GM12874 (cell line): ENCODE data around the gene TENM3.

ENCODE experiments used
- TF ChIP-seq, protein P1 (sequence below): IDR thresholded peaks from 2 replicates; pipeline ENCODE4 v1.5.1; 2011; ENCODE audit warnings: low read depth, mild to moderate bottlenecking, control low read depth, low read length, moderate library complexity; ENCODE audit not compliant: insufficient read depth

TENM3 gene

DNA sequence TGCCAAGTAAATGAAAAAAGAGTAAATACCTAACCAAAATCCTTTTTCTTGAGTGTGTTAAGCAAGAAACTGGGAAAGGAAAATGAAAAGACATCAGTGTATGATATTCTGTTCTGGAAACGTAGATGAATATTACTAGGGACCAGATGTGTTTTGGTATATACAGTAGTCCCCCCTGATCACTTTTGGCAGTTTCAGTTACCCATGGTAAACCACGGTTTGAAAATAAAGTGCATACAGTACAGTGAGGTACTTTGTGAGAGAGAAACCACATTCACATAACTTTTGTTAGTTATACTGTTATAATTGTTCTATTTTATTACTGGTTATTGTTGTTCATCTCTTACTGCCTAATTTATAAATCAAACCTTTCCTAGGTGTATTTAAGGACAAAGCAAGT, 250.9 kb downstream of the TENM3 start:
- TF ChIP-seq, protein P1, sequence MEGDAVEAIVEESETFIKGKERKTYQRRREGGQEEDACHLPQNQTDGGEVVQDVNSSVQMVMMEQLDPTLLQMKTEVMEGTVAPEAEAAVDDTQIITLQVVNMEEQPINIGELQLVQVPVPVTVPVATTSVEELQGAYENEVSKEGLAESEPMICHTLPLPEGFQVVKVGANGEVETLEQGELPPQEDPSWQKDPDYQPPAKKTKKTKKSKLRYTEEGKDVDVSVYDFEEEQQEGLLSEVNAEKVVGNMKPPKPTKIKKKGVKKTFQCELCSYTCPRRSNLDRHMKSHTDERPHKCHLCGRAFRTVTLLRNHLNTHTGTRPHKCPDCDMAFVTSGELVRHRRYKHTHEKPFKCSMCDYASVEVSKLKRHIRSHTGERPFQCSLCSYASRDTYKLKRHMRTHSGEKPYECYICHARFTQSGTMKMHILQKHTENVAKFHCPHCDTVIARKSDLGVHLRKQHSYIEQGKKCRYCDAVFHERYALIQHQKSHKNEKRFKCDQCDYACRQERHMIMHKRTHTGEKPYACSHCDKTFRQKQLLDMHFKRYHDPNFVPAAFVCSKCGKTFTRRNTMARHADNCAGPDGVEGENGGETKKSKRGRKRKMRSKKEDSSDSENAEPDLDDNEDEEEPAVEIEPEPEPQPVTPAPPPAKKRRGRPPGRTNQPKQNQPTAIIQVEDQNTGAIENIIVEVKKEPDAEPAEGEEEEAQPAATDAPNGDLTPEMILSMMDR: no peak

GRCh38 chr4:182495031-182495430, 251.8 kb downstream of the TENM3 start:
- TF ChIP-seq, protein P1: no peak

DNA sequence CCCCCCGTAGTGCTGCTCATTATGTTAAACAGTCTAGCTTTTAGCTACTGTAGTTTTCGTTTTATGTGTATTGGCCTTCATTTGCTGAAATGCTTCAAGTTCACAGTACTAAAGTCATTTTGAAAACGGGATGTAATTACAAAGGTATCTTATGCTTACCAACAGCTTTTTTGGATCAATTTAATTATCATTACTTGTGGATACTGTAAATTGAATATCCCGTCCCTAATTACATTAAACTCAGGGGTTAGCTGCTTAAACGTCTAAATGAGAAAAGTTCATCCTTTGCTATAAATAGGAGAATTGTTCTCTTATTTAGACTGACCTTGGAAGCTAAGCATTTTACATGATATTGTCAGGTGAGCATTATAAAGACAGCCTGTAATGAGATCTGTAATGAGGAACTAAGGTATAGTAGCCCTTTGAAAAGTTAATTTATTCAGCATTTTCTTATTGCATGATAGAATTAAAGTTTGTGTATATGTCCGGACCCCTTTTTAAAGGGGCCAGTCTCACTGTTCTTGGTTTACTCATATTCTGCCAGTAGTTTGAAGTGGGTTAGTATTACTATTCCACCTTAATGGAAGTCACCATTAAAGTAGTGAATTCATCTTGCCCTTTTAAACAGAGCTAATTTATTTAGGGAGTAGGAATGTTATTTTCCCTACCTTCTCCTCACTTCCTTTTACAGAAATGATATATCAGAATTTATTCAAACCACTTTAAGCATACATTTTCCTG, 252.6 kb downstream of the TENM3 start:
- TF ChIP-seq, protein P1: no peak

DNA sequence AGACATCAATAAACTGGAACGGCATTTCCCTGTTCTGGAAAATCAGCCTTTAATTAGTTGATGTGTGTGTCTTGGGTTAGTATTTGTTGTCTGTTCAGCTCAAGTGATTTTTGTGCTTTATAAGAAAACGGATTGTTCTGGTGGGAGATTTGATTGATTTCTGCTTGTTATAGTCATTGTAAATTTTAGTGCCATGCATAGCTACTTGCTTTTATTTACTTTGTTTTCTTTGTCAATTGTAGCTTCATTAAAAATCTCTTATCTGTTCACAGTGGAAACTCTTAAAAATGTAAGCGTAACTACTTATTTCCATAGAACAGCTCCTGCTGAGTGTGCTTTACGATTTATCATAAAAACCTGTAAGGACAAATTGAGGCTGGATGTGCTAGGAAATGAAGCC, 253.2 kb downstream of the TENM3 start:
- TF ChIP-seq, protein P1: no peak

DNA sequence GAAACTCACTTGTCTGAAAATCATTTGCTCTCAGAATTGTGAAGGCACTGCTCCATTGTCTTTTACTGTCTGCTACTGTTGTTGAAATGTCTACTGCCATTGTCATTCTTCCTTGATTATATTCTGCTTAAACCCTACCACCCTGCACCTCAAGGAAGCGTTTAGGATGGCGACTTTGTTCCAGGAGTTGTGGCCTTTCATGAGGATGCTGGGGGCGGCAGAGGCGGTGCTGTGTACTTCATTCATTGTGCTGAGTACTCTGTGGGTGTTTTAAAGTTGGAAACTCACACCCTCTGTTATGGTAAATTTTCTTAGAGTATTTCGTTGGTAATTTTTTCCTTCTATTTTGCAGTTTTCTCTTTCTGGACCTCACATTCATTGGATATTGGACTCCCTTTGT, 258.9 kb downstream of the TENM3 start:
- TF ChIP-seq, protein P1: no peak

- TF ChIP-seq, protein P1: no peak
Observed at GRCh38 chr4:182504463-182504862, 261.3 kb downstream of the TENM3 start.

DNA sequence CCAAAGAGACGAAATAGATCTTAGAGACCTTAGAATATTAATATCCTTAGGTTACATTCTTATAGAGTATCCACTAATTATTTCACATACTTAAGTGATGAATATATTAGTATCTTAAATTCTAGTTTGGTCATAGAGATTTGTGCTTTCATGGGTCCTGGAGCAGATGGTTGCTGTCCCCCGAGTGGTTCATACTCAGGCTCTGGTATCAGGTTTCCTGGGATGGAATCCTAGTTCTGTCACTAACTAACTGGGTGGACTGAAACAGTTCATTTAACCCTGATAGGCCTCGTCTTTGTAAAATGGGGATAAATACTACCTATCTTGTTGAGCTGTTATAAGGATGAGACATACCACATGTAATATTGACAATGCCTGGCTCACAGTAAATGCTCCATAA, 264.6 kb downstream of the TENM3 start:
- TF ChIP-seq, protein P1: no peak

DNA sequence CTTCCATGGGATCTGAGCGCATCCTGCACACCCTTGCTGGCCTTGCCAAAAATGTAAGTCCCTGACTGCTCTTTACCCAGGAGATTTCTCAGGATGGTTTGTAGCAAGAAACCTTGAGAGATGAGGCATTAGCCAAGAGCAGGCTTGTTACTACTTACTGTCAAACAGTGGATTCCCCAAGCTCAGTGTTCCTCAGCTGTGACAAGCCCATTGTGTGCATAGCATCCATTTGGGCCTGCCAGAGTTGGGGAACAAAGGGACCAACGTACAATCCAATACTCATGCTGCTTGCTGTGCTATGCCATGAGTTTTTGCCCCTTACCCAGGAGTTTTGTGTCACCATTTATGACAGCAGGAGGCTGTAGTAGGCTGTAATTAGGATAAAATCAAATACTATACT, 267.6 kb downstream of the TENM3 start:
- TF ChIP-seq, protein P1: no peak
